SU-DHL-6 (cell line): ENCODE data around the gene TMEM184A.

Source experiments
- H2AFZ ChIP-seq: fragments of 200-600 bp; sonication (generic); 2 replicates; pipeline ENCODE4 v1.6.1; 2014; ENCODE audit warnings: low read depth, mild to moderate bottlenecking, moderate library complexity, mixed read lengths, antibody characterized with exemption, low read length; ENCODE audit not compliant: severe bottlenecking
- H3F3A ChIP-seq: fragments of 200-600 bp; shearing (Covaris generic); 2 replicates; pipeline ENCODE4 v1.6.0; 2016; ENCODE audit warnings: antibody characterized with exemption, mild to moderate bottlenecking; ENCODE audit not compliant: insufficient read depth
- H3K27ac ChIP-seq: fragments of 200-600 bp; sonication (generic); 2 replicates; pipeline ENCODE4 v1.5.1; 2016; ENCODE audit warnings: low read depth, mild to moderate bottlenecking, low read length, moderate library complexity, mixed read lengths
- H3K27me3 ChIP-seq: fragments of 200-600 bp; sonication (generic), shearing (Covaris generic); 2 replicates; pipeline ENCODE4 v1.6.0; 2014; ENCODE audit warnings: mild to moderate bottlenecking, low read length
- H3K36me3 ChIP-seq: fragments of 200-600 bp; sonication (generic); 2 replicates; pipeline ENCODE4 v1.6.1; 2014; ENCODE audit warnings: mild to moderate bottlenecking, low read length, mixed read lengths
- H3K4me2 ChIP-seq: fragments of 300-600, 200-600 bp; shearing (Covaris generic), sonication (generic); 2 replicates; pipeline ENCODE4 v1.6.0; 2014; ENCODE audit warnings: low read length, low read depth, mild to moderate bottlenecking; ENCODE audit not compliant: poor library complexity, severe bottlenecking
- H3K4me3 ChIP-seq: fragments of 200-600 bp; sonication (generic); 2 replicates; pipeline ENCODE4 v1.5.1; 2014; ENCODE audit warnings: antibody characterized with exemption, low read length, mild to moderate bottlenecking, mixed read lengths; ENCODE audit not compliant: insufficient read depth, poor library complexity, severe bottlenecking
- H3K79me2 ChIP-seq: fragments of 200-600 bp; sonication (generic); 2 replicates; pipeline ENCODE4 v1.6.1; 2014; ENCODE audit warnings: mild to moderate bottlenecking, low read length, moderate library complexity; ENCODE audit not compliant: insufficient read depth
- H3K9ac ChIP-seq: fragments of 200-600 bp; sonication (generic); 2 replicates; pipeline ENCODE4 v1.7.0; 2014; ENCODE audit warnings: mild to moderate bottlenecking, low read length
- H3K9me2 ChIP-seq: fragments of 200-600 bp; sonication (generic); replicated peaks from 2 replicates; pipeline ENCODE4 v1.6.1; 2014; ENCODE audit warnings: low read length; ENCODE audit not compliant: insufficient read depth
- H3K9me3 ChIP-seq: fragments of 200-600 bp; sonication (generic); 2 replicates; pipeline ENCODE4 v1.6.1; 2014; ENCODE audit warnings: low read length, mixed read lengths; ENCODE audit not compliant: insufficient read depth
- H4K20me1 ChIP-seq: fragments of 200-600 bp; sonication (generic); 2 replicates; pipeline ENCODE4 v1.6.1; 2014; ENCODE audit warnings: low read depth, mild to moderate bottlenecking, antibody characterized with exemption, low read length, moderate library complexity, mixed read lengths
- EZH2phosphoT487 ChIP-seq: fragments of 200-600 bp; sonication (generic), shearing (Covaris generic); conservative IDR thresholded peaks from 2 replicates; pipeline ENCODE4 v1.6.1; 2018; ENCODE audit warnings: mild to moderate bottlenecking, antibody characterized with exemption, low read length, moderate library complexity, mixed read lengths
- TF ChIP-seq, protein P1 (sequence below): fragments of 200-600 bp; sonication (generic); IDR thresholded peaks from one replicate; pipeline ENCODE4 v1.5.1; 2017; ENCODE audit warnings: antibody characterized with exemption, mild to moderate bottlenecking, low read length, moderate library complexity; ENCODE audit not compliant: insufficient read depth, poor library complexity, severe bottlenecking

The TMEM184A gene

DNA sequence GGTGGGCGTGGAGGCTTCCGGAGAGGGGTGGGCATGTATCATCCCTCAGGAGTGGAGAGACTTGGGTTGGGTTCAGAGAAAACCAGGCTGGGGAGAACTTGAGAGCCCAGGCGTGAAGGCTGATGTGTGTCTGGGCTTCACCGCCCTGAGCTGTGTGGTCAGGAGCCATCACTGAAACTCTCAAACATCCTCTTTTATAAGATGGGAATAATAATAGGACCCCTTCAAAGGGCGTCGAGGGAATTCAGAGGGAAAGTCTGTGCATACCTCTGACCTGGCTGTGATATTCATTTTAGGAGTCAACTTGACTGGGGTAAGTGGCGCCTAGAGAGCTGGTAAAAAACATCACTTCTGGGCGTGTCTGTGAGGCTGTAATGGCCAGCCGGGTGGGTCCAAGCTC lies 34.9 kb upstream of the TMEM184A start:
- H4K20me1 ChIP-seq = no peaks in the 10 kb centered on the region
- no peaks in the 10 kb centered on the region for H3K9me3 ChIP-seq
- no peak overlapping the region for H3K4me2 ChIP-seq
- no peak overlapping the region for H2AFZ ChIP-seq
- no peaks in the 10 kb centered on the region for H3K27me3 ChIP-seq
- no peaks in the 10 kb centered on the region for H3K79me2 ChIP-seq
- no peaks in the 10 kb centered on the region for H3F3A ChIP-seq
- H3K36me3 ChIP-seq = no peaks in the 10 kb centered on the region
- no peak overlapping the region for H3K27ac ChIP-seq
- no peak overlapping the region for H3K4me3 ChIP-seq
- no peak for TF ChIP-seq EZH2phosphoT487
- TF ChIP-seq, protein P1, sequence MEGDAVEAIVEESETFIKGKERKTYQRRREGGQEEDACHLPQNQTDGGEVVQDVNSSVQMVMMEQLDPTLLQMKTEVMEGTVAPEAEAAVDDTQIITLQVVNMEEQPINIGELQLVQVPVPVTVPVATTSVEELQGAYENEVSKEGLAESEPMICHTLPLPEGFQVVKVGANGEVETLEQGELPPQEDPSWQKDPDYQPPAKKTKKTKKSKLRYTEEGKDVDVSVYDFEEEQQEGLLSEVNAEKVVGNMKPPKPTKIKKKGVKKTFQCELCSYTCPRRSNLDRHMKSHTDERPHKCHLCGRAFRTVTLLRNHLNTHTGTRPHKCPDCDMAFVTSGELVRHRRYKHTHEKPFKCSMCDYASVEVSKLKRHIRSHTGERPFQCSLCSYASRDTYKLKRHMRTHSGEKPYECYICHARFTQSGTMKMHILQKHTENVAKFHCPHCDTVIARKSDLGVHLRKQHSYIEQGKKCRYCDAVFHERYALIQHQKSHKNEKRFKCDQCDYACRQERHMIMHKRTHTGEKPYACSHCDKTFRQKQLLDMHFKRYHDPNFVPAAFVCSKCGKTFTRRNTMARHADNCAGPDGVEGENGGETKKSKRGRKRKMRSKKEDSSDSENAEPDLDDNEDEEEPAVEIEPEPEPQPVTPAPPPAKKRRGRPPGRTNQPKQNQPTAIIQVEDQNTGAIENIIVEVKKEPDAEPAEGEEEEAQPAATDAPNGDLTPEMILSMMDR = no peak
- no peaks in the 10 kb centered on the region for H3K9me2 ChIP-seq
- no peak overlapping the region for H3K9ac ChIP-seq

DNA sequence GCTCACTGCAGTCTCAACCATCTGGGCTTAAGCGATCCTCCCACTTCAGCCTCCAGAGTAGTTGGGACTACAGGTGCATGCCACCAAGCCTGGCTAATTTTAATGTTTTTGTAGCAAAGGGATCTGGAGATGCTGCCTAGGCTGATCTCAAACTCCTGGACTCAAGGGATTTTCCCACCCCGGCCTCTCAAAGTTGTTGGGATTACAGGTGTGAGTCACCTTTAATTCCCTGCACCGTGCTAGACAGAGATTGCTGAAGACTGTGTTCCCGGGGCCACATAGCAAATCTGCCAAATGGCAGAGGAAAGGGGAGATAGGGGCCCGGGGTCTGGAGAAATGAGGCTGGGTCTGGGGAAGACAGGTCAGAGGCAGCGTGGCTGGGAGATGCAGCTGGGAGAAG lies 34.5 kb upstream of the TMEM184A start:
- Histone ChIP-seq H3K4me2 (no peak overlapping the region), H3K27me3 (no peaks in the 10 kb centered on the region), H4K20me1 (no peaks in the 10 kb centered on the region), H3K9me3 (no peaks in the 10 kb centered on the region), H2AFZ (no peak overlapping the region), H3K79me2 (no peaks in the 10 kb centered on the region), H3K27ac (no peak overlapping the region), H3K9me2 (no peaks in the 10 kb centered on the region), H3F3A (no peaks in the 10 kb centered on the region), H3K4me3 (no peak overlapping the region), H3K9ac (no peak overlapping the region), H3K36me3 (no peaks in the 10 kb centered on the region)
- TF ChIP-seq EZH2phosphoT487 = no peak
- TF ChIP-seq, protein P1 = no peak

DNA sequence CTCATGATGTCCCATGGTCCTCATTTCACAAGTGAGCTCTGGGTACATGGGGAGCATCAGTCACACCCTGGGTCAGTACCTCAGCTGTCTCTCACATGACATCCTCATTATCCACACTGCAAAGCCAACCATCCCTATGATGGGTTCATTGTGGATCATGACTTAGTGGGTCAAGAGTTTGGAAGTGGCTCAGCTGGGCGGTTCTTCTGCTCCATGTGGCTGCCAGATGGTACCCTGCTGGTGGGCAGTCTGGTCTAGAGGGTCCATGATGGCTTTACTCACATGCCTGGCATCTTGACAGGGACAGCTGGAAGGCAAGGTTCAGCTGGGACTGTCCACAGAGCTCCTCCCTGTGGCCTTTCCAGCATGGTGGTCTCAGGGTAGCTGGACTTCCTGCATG lies 33.0 kb upstream of the TMEM184A start:
- no peaks in the 10 kb centered on the region for H3K79me2 ChIP-seq
- H4K20me1 ChIP-seq = no peaks in the 10 kb centered on the region
- H3K9me2 ChIP-seq = no peaks in the 10 kb centered on the region
- H3K9me3 ChIP-seq = no peaks in the 10 kb centered on the region
- H3F3A ChIP-seq = no peaks in the 10 kb centered on the region
- H3K4me3 ChIP-seq = no peak overlapping the region
- H3K27ac ChIP-seq = no peak overlapping the region
- no peaks in the 10 kb centered on the region for H3K36me3 ChIP-seq
- H3K4me2 ChIP-seq = no peak overlapping the region
- no peak overlapping the region for H3K9ac ChIP-seq
- TF ChIP-seq EZH2phosphoT487 = no peak
- TF ChIP-seq, protein P1 = no peak
- H3K27me3 ChIP-seq = no peaks in the 10 kb centered on the region
- no peak overlapping the region for H2AFZ ChIP-seq

DNA sequence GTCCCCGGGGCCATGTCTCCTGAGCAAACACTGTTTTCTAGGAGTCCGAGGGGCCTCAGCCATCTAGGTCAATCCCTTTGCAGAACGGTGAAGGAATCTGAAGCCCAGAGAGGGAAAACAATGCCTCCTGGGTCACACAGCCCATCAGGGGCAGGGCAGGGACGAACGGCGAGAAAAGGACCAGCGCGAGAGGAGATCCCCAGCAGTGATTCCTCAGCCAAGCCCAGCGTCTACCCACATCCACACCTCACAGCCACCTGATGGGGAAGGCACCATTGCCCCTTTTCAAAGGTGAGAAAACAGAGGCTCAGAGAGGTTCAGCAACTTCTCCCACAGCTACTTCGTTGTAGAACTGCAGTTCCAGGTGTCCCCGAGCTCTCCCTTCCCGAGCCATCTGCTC lies 31.7 kb upstream of the TMEM184A start:
- Histone ChIP-seq H4K20me1 (no peaks in the 10 kb centered on the region), H3K27me3 (no peaks in the 10 kb centered on the region), H3K27ac (no peak overlapping the region), H3K9me2 (no peaks in the 10 kb centered on the region), H3K4me3 (no peak overlapping the region), H3K9me3 (no peaks in the 10 kb centered on the region), H3F3A (no peaks in the 10 kb centered on the region), H2AFZ (no peak overlapping the region), H3K9ac (no peak overlapping the region), H3K36me3 (no peaks in the 10 kb centered on the region), H3K4me2 (no peak overlapping the region), H3K79me2 (no peaks in the 10 kb centered on the region)
- no peak for TF ChIP-seq EZH2phosphoT487
- TF ChIP-seq, protein P1 = no peak
